ENCODE results near the gene PRR20B.
"Not testable (repeated sequence)": the region's sequence is repeated elsewhere in the genome, so short reads cannot be mapped to it uniquely, and the experiment has no call there.

PRR20B gene

DNA sequence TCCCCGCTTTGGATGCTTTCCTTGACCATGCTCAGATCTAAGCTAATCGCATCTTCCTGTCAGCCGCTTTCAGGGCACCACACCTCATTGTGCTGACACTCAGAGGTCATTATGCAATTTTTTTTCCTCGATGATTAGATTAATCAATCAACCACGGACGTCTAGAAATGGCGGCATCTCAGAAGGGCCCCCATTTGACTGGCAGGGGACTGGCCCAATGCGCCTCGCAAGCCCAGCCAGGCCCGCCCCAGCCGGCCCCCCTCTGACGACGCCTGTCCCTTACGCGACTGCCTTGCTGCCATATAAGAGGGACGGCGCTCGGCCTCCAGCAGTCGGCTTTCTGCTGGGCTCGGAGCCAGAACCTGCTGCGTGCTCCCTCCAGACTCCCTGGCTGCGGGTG lies at the start of gene PRR20B:
Gene PRR20B (plus strand): TSS at position 301 of the 400 bp plus-strand sequence. CDS start 387 bp downstream, outside the sequence.
- DNase-seq = not testable (repeated sequence)

GRCh38 chr13:57114945-57115344 lies 32.3 kb upstream of the PRR20B start:
- no peak for DNase-seq

DNA sequence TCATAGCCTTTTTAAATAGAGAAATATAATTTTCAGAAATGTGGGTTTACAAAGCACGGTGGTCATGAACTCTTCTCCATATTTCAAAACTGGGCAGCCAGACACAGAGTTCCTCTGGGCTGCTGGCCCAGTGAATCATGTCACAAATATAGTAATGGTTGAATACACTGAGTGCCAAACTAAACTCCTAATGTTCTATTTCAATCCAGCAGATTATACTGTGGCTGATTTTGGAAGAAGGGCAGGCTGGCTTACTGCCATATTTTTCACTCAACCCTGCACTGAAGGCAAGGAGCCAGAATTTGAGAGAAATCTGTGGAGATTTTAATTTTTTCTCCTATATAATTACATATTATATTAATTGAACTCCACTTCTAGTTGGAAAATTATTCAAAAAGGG lies 23.6 kb upstream of the PRR20B start:
- DNase-seq = no peak

- no peak for DNase-seq
Observed at GRCh38 chr13:57128909-57129308, 18.4 kb upstream of the PRR20B start.

GRCh38 chr13:57136093-57136492 lies 11.2 kb upstream of the PRR20B start:
- no peak for DNase-seq

DNA sequence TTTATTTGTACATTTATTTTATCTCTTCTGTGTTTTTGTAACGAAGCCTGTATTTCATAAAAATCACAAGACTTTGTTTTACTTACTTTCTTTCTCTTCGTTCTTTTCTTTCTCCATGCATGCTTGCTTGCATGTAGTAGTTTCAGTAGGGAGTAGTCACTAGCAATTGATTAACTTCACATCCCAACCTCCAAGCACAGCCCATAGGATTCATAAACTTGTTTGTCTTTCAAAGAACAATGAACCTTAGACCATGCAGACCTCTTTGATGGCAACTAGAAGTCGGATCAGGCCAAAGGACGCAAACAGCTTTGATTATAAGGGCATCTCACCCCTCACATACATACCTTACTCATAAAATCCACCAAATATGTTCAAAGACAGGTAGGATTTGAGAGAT lies 9.7 kb upstream of the PRR20B start:
- DNase-seq = no peak

- no peak for DNase-seq
Observed at GRCh38 chr13:57138988-57139387, 8.3 kb upstream of the PRR20B start.

DNA sequence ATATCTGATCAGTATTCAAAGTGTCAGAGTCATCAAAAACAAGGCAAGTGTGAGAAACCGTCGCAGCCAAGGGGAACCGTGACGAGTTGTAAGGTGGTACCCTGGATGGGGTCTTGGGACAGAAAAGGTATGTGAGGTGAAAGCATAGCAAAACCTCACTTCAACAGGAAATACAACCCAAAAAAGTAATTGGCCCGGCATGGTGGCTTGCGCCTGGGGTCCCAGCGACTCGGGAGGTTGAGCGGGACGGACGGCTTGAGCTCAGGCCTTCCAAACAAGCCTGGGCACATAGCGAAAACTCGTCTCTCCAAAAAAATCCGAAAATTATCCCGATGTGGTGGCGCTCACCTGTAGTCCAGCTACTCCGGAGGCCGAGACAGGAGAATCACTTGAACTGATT lies 7.5 kb upstream of the PRR20B start:
- not testable (repeated sequence) for DNase-seq

GRCh38 chr13:57140235-57140968 lies 6.9 kb upstream of the PRR20B start, which contains the start of gene PRR20A:
PRR20A (plus strand) TSS chr13:57140918; CDS start chr13:57141305, 387 bp downstream.
- not testable (repeated sequence) for DNase-seq

DNA sequence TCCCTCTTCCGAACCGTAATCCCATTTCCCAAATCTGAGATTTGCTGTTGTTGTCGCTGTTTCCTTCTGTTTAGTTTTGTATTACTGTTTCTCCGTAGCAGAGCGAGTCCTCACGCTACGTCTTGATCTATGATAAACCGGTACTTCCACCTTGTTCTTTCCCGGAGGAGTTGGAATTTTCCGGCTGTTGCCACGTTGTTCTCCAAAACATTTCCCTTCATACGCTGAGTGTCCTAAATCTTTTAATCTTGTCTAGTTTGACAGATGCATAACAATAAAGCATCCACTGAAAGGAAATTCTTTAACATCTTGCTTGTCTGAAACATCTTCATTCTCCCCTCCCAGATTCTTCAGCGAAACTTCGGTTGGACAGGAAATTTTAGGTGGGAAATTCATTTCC lies 818 bp downstream of the PRR20B start:
- not testable (repeated sequence) for DNase-seq

DNA sequence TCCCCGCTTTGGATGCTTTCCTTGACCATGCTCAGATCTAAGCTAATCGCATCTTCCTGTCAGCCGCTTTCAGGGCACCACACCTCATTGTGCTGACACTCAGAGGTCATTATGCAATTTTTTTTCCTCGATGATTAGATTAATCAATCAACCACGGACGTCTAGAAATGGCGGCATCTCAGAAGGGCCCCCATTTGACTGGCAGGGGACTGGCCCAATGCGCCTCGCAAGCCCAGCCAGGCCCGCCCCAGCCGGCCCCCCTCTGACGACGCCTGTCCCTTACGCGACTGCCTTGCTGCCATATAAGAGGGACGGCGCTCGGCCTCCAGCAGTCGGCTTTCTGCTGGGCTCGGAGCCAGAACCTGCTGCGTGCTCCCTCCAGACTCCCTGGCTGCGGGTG lies 6.5 kb downstream of the PRR20B start, which contains the start of gene PRR20C:
Gene PRR20C (plus strand): TSS at position 301 of the 400 bp plus-strand sequence. CDS start 387 bp downstream, outside the sequence.
- not testable (repeated sequence) for DNase-seq

DNA sequence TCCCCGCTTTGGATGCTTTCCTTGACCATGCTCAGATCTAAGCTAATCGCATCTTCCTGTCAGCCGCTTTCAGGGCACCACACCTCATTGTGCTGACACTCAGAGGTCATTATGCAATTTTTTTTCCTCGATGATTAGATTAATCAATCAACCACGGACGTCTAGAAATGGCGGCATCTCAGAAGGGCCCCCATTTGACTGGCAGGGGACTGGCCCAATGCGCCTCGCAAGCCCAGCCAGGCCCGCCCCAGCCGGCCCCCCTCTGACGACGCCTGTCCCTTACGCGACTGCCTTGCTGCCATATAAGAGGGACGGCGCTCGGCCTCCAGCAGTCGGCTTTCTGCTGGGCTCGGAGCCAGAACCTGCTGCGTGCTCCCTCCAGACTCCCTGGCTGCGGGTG lies 13.0 kb downstream of the PRR20B start, which contains the start of gene PRR20D:
Gene PRR20D (plus strand): TSS at position 301 of the 400 bp plus-strand sequence. CDS start 387 bp downstream, outside the sequence.
- not testable (repeated sequence) for DNase-seq

GRCh38 chr13:57166897-57167296 lies 19.6 kb downstream of the PRR20B start, which contains the start of gene PRR20E:
PRR20E (plus strand) TSS chr13:57167197; CDS start chr13:57167584, 387 bp downstream.
- DNase-seq = not testable (repeated sequence)

GRCh38 chr13:57191667-57192066 lies 44.4 kb downstream of the PRR20B start:
- DNase-seq = no peak

Data from EL (cell line).